ENCODE data around the gene ACSM5.
"Not testable (repeated sequence)": the region's sequence is repeated elsewhere in the genome, so short reads cannot be mapped to it uniquely, and the experiment has no call there.

The ACSM5 gene

GRCh38 chr16:20430948-20431347 lies 21.6 kb downstream of the ACSM5 start:
- TF ChIP-seq POLR2AphosphoS5 (IDR thresholded peaks at IDR 0.05; ENCODE audit: low read depth) (no peak), GABPA (IDR thresholded peaks at IDR 0.05; ENCODE audit: low read depth) (no peak), SPI1 (IDR thresholded peaks at IDR 0.05; ENCODE audit: borderline replicate concordance, low read depth) (no peak), REST (IDR thresholded peaks at IDR 0.05; ENCODE audit: insufficient replicate concordance, low read depth) (no peak), CTCF (IDR thresholded peaks at IDR 0.05; ENCODE audit: insufficient read depth, low read length) (no peak)
- Histone ChIP-seq H3K27me3 (ENCODE audit: insufficient read depth, poor library complexity, severe bottlenecking) (no peaks in the 10 kb centered on the region), H3K4me3 (replicated peaks; ENCODE audit: insufficient read depth, low read length) (no peak overlapping the region), H3K27ac (replicated peaks) (no peak overlapping the region)
- DNase-seq (ENCODE audit: low read depth in 1 of 2, low spot score in 1 of 2), result no peak

GRCh38 chr16:20438950-20439349 lies 29.6 kb downstream of the ACSM5 start:
- DNase-seq (ENCODE audit: low read depth in 1 of 2, low spot score in 1 of 2); H3K27ac ChIP-seq (replicated peaks); H3K27me3 ChIP-seq (ENCODE audit: insufficient read depth, poor library complexity, severe bottlenecking); H3K4me3 ChIP-seq (replicated peaks; ENCODE audit: insufficient read depth, low read length): not testable (repeated sequence)

GRCh38 chr16:20439820-20440231 lies 30.5 kb downstream of the ACSM5 start:
- not testable (repeated sequence) for H3K27ac ChIP-seq (replicated peaks); H3K27me3 ChIP-seq (ENCODE audit: insufficient read depth, poor library complexity, severe bottlenecking); H3K4me3 ChIP-seq (replicated peaks; ENCODE audit: insufficient read depth, low read length); DNase-seq (ENCODE audit: low read depth in 1 of 2, low spot score in 1 of 2)

- not testable (repeated sequence) for H3K27me3 ChIP-seq (ENCODE audit: insufficient read depth, poor library complexity, severe bottlenecking); H3K4me3 ChIP-seq (replicated peaks; ENCODE audit: insufficient read depth, low read length); DNase-seq (ENCODE audit: low read depth in 1 of 2, low spot score in 1 of 2); H3K27ac ChIP-seq (replicated peaks)
Measured at GRCh38 chr16:20440731-20441130, 31.4 kb downstream of the ACSM5 start.

GRCh38 chr16:20441191-20441590 lies 31.9 kb downstream of the ACSM5 start:
- DNase-seq (ENCODE audit: low read depth in 1 of 2, low spot score in 1 of 2), result no peak
- Histone ChIP-seq H3K4me3 (replicated peaks; ENCODE audit: insufficient read depth, low read length) (no peak overlapping the region), H3K27me3 (ENCODE audit: insufficient read depth, poor library complexity, severe bottlenecking) (no peaks in the 10 kb centered on the region), H3K27ac (replicated peaks) (no peak overlapping the region)
- TF ChIP-seq GABPA (IDR thresholded peaks at IDR 0.05; ENCODE audit: low read depth), result no peak
- no peak for TF ChIP-seq SPI1 (IDR thresholded peaks at IDR 0.05; ENCODE audit: borderline replicate concordance, low read depth)
- no peak for TF ChIP-seq POLR2AphosphoS5 (IDR thresholded peaks at IDR 0.05; ENCODE audit: low read depth)
- no peak for TF ChIP-seq CTCF (IDR thresholded peaks at IDR 0.05; ENCODE audit: insufficient read depth, low read length)
- TF ChIP-seq REST (IDR thresholded peaks at IDR 0.05; ENCODE audit: insufficient replicate concordance, low read depth), result no peak

GRCh38 chr16:20441859-20442258 lies 32.5 kb downstream of the ACSM5 start:
- DNase-seq (ENCODE audit: low read depth in 1 of 2, low spot score in 1 of 2), result not testable (repeated sequence)

GRCh38 chr16:20446652-20447393 lies 37.5 kb downstream of the ACSM5 start:
- DNase-seq (ENCODE audit: low read depth in 1 of 2, low spot score in 1 of 2); H3K27ac ChIP-seq (replicated peaks); H3K4me3 ChIP-seq (replicated peaks; ENCODE audit: insufficient read depth, low read length); H3K27me3 ChIP-seq (ENCODE audit: insufficient read depth, poor library complexity, severe bottlenecking): not testable (repeated sequence)

More at GRCh38 chr16:20441859-20442258, 32.5 kb downstream of the ACSM5 start:
- not testable (repeated sequence) for H3K4me3 ChIP-seq (replicated peaks; ENCODE audit: insufficient read depth, low read length); H3K27me3 ChIP-seq (ENCODE audit: insufficient read depth, poor library complexity, severe bottlenecking); H3K27ac ChIP-seq (replicated peaks)

GRCh38 chr16:20451364-20451763 lies 42.0 kb downstream of the ACSM5 start, which contains the start of gene ACSM2A:
ACSM2A (plus strand) TSS chr16:20451521; CDS start chr16:20460115, 8,594 bp downstream.
- not testable (repeated sequence) for H3K27ac ChIP-seq (replicated peaks); H3K27me3 ChIP-seq (ENCODE audit: insufficient read depth, poor library complexity, severe bottlenecking); DNase-seq (ENCODE audit: low read depth in 1 of 2, low spot score in 1 of 2); H3K4me3 ChIP-seq (replicated peaks; ENCODE audit: insufficient read depth, low read length)

GRCh38 chr16:20453633-20454032 lies 44.3 kb downstream of the ACSM5 start:
- H3K27me3 ChIP-seq (ENCODE audit: insufficient read depth, poor library complexity, severe bottlenecking); DNase-seq (ENCODE audit: low read depth in 1 of 2, low spot score in 1 of 2); H3K27ac ChIP-seq (replicated peaks); H3K4me3 ChIP-seq (replicated peaks; ENCODE audit: insufficient read depth, low read length): not testable (repeated sequence)
